HG02852 (cell line): ENCODE data around the gene TP53BP2.
"Not testable (repeated sequence)": the region's sequence is repeated elsewhere in the genome, so short reads cannot be mapped to it uniquely, and the experiment has no call there.

Experiments used
- ATAC-seq: cut with Tn5 transposase; IDR thresholded peaks from one replicate; pipeline ENCODE4 v1.9.1; 2021; ENCODE audit warnings: mild to moderate bottlenecking, moderate library complexity; ENCODE audit not compliant: unreplicated experiment

The TP53BP2 gene

DNA sequence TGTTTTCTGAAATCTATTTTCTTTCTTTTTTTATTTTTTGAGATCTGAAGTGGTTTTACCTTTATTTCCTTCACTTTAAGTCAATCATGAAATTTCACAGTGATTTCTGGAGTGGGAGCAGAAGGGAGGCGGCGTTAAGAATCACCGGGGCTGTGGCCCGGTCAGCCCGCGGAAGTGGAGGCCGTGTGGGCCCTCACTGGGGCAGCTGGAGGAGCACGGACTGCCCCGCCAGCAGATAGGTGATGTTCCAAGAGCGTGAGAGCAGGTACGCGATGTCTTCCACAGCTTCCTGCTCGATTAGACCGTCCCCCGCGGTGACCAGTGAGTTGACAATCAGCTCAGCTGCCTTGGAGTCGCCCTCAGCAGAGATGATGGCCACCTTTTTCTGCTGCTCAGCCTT lies 10.6 kb upstream of the TP53BP2 start:
- no peak for ATAC-seq

DNA sequence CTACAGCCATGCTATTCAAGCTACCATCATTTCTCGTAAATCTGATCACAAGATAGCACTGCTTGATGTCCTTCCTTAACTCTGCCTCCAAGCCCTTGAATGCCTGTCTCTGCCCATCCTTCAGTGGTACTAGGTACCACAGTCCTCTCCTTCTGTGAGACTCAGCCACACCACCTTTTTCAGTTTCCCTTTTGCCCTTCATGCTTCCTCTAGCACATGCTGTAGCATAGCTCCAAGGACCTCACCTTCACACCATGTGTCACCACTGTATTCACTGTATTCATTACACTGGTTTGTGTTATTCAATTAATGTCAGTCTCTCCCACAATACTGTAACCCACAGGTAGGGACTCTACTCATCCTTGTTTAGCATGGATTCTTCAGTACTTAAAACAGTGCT lies 8.0 kb upstream of the TP53BP2 start:
- no peak for ATAC-seq

DNA sequence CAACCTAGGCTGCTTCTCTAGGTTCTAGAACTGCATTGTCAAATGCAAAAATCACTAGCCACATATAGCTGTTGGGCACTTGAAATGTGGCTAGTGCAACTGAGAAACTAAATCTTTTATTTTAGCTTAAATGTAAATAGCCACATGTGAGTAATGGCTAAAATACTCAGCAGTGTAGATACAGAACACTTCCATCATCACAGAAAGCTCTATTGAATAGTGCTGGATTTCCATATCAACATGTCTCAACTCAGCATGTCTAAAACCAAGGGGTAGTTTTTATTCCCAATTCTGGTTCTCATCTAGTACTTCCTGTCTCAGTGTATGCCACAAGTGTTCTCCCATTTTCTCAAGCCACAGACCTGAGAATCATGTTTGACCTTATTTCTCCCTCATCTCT lies 7.5 kb upstream of the TP53BP2 start:
- ATAC-seq = no peak

DNA sequence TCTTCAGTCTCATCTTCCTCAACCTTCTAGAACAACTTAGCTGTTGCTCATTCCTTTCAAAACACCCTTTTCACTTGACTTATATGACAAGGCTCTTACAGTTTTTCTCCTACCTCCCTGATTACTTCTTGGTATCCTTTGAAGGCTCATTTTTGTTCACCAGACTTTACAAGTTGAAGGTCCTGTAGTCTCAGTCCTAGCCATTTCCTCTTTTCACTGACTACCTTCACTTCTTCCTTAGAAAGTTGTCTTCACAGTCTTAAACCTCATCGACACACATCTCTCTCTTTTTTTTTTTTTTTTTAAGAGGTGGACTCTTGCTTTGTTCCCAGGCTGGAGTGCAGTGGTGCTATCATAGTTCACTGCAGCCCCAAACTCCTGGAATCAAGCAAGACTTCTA lies 6.6 kb upstream of the TP53BP2 start:
- ATAC-seq = no peak

DNA sequence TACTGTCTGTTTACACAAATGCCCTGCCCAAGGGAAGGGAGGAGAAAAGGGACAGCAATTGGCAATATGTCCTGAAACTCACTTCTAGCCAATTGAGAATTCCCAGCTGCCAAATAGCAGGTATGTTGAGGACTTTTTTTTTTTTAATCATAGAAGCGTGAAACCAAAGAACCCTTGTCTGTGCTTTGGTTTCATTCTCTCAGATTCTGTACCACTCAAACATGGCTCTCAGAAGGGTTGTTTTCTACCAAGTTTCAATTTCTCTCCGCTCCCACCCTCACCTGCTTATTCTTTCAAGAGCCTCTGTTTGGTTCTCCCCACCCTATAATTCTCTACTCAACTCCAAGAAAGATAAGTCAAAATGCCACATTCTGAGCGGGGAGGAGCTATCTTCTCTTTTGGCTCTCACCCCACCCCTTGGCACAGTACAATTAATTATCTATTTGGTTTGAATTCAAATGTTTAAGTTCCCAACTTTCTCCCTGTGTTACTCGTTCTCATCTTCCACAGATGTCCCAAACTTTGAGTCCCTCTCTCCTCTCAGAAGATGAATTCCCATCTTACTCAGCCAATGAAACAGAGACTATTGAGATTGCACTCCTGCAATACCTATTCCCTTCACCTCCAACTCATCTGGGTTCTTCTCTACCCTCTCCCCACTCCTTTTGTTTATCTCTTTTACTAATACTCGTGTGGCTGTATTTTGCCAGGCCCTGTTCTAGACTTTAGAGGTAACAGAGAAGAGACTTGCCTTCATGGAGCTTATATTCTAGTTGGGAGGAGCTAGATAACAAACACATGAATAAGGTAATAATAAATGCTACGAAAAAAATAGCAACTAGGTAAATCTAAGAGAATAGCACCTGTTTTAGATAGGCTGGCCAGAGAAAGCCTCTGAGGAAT lies 3.9 kb upstream of the TP53BP2 start:
- peak; percentile 25 for ATAC-seq

DNA sequence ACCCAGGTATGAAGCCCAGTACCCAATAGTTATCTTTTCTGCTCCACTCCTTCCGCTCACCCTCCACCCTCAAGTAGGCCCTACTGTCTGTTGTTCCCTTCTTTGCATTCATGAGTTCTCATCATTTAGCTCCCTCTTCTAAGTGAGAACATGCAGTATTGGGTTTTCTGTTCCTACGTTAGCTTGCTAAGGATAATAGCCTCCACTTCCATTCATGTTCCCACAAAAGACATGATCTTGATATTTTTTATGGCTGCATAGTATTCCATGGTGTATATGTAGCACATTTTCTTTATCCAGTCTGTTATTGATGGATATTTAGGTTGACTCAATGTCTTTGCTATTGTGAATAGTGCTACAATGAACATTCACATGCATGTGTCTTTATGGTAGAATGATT lies 2.8 kb upstream of the TP53BP2 start:
- ATAC-seq = no peak

DNA sequence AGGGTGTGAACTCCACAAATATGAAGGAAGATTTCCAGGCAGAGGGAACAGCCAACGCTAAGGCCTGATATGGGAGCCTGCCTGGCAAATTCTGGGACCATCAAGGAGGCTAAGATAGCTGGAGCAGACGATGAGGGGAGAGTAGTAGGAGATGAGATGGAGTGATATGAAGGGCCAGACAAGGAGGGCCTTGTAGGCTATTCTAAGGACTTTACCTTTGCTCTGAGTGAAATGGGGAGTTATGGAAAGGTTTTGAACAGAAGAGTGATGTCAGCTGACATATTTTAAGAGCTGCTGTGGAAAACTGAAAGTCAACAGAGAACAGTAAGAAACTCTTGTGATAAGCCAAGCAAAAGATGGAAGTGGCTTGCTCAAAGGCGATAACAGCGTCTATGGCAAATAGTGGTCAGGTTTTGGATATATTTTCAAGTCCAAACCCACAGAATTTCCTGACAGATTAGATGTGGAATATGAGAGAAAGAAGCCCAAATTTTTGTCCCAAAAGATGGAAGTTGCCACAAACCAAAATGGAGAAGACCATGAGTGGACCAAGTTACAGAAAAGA lies 2.1 kb upstream of the TP53BP2 start:
- ATAC-seq = no peak

DNA sequence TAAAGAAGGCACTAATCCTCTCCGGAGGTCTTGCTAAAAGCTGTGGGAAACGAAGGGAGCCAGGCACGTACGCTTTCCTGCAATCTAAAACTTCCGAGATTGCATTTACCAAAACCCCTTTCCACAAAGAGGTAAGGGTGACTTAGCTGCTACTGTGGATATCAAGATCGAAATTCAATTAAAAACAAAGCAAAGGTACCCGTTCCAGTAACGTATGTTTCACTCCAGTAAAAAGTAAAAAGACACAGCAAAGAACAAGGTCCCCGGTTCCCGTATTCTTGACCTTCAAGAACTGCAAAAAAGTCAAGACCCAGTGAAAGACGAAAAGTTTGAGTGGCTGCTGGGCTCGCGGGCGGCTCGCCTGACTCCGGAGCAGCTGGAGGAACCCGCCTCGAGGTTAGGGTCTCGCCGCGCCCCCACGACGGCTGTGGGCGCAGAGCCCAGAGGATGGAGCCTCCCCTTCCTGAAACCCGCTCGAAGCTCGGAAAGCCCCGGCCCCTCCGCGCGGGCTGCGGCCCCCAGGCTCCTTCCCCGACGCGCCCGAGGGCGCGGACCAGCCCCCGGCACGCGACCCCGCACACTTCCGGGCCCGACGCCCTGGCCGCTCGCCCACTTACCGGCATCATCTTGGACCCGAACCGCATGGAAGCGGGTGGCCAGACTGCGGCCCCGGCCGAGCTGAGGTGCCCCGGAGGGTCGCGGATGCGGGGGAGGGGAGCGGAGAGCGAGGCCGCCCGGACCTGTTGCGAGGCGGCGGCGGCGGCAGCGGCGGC lies 524 bp downstream of the TP53BP2 start:
- peak; percentile 23 for ATAC-seq

DNA sequence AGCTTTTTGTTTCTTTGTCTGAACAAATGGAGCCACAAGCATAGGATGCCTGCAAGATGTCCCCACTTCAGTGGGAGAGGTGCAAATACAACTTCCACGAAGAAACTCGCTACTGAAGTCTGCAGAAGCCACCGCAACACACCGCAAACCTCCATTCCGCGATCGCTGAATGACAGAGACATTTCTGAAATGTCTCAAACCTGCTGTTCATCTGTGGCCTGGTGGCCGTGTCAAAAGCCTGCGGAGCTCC lies 1.0 kb downstream of the TP53BP2 start:
- no peak for ATAC-seq

DNA sequence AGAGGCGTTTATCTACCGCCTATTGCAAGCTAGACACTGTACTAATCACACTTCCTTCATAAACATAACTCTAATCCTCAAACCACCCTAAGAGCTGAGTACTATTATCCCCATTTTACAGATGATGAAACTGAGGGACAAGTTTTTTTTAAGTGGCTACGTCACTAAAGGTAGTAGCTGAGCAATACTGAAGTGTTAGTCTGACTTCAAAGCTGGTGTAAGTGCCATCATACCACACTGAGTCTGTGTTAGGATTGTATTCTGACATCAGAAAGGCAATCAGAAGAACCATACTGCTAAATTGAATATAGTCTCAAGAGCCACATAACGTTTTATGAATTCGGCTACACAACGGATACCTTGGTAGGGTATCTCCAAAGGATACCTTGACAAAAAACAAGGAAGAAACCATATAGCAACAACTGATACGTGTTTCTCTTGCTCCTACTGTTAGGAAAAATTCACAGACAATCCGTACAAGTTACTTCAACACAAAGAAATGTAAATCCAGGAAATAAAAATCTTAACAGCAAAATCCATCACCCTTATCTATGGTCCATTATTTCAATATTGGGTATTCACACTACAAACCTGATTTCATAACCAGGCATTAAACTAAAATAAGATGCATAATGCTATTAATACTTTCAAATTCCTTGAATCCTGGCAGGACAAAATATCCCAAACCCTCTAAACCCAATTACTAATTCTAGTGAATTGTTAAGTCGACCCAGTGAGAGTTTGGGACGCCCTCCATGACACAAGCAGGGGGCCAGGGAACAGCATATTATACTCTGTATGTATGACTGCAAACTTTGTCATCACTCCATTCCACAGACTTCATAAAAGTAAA lies 1.6 kb downstream of the TP53BP2 start:
- ATAC-seq = no peak

DNA sequence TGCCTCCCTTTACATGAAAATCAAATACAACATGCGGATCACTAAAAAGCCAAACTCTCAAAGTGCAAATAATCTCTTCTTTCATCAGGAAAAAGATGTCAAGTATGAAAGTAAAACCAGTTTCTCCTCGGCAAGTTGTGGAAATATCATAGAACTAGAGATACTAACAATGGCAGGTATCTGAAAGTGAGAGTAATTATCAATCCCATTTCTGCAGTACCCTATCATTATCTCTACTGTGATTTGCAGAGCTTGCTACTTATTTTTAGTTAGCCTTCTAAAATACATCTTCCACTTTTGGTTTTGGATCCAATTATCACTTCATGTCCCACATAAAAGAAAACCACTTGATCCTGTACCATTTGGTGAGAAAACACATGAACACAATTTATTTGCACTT lies 3.0 kb downstream of the TP53BP2 start:
- ATAC-seq = no peak

DNA sequence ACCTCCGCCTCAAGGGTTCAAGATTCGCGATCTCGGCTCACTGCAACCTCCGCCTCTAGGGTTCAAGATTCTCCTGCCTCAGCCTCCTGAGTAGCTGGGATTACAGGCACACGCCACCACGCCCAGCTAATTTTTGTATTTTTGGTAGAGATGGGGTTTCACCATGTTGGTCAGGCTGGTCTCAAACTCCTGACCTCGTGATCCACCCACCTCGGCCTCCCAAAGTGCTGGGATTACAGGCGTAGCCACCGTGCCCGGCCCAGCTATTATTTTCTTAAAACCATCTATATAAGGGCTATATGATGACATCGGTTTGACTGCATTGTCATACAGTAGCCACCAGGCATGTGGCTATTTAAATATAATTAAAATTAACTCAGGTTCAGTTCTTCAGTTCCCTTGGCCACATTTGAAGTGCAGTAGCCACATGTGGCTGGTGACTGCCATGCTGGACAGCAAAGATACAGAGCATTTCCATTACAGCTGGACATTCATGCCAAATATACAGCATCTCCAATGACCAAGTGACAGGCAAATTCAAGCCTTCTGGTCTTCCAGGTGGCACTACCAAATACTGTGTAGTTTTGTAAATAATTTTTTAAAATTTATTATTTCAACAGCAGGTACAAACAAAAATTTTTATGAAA lies 3.6 kb downstream of the TP53BP2 start:
- not testable (repeated sequence) for ATAC-seq

DNA sequence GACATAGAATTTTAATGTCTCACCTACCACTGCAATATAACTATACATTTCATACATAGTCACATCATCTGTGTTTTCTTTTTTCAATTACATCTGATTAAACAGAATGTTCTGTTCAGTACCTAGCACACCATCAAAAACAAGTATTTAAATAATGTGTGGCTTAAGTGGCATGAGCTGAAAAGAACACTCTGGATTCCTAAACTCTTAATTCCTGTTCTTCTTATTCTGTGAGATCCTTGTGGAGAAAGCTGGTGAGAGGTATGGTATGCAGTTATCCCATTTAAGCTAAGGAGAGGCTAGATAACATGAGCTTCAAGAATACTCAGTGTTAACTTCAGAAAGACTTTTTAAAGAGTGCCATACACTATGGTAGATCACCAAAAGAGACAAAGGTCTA lies 5.5 kb downstream of the TP53BP2 start:
- ATAC-seq = no peak

DNA sequence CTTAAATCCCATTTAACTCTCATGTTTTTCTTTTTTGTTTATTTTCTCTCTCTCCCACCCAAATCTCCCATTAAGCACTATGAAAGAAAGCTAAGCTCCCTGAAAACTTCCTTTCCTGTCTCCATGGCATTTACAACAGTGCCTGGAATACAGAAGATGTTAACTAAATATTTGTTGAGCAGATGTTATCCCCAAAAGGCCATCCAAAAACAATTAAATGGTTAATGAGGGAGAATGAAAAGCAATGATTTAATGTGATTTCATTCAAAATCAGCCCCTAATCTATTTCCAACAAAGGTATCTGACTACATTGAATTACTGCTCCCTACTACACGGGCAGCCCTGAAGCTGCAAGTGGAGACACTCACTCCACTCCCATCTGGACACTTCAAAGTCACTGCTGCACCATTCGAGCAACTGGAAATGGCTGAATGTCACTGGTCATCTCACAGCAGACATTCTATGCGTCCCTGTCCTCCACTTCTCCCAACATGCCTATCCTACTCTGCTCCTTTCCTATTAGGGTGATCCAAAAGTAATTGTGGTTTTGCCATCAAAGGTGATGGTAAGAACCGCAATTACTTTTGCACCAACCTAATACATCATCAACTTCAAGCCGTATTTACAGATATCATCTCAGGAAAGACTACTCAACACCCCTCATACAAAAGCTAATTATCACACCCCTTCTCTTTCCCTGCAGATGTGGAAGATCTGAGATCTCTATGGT lies 7.5 kb downstream of the TP53BP2 start:
- ATAC-seq = no peak

DNA sequence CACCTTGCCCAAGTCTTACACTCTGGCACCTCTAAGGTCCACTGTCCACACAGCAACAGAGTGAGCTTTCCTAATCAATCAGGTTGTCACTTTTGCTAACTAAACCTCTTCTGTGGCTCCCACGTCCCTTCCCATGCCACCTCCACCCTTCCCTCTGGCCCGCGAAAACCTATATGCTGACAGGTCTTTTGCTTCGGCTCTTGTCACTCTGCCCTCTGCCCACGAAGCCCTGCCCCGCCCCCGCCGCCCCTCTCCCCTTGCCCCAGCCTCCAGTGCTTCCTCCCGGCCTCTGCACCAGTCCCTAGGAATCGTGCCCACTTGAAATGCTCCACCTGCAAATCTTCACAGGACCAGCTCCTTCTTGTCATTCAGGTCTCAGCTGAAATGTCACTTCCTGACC lies 8.1 kb downstream of the TP53BP2 start:
- ATAC-seq = no peak

DNA sequence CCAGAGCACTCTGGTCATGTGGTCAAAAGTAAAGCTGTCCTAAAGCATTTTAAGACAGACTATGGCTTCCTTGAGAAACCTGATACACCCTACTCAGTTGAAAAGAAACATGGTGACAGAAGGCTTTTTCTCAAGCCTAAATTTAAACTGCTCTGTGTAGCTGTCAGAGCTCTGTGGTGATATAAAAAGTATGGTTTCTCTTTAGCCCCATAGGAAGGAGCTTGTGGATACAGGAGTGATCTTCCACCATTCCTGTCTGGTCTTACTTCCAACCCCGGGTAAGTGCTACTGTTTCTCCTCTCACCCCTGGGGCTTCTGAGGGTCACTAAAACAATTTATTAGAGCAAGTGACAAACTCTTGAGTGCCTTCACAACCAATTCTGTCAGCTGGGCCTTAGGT lies 8.5 kb downstream of the TP53BP2 start:
- ATAC-seq = no peak

DNA sequence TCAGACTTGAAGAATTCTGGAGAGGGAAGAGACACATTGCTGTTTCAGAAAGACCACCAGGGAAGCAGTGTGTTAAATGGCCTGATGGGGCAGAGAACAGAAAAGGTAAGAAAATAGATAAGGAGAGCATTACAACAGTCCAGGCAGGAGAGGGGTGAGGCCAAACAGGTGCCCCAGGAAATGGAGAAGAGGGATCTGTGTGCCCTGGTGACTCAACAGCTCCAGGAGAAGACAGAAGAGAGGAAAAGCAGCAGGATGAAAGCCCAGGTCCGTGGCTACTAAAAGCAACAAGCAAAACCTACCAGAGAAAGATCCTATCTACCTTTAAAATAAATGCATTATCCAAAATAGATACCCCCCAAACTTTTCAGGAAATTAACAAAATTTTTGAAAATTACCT lies 9.2 kb downstream of the TP53BP2 start:
- no peak for ATAC-seq

DNA sequence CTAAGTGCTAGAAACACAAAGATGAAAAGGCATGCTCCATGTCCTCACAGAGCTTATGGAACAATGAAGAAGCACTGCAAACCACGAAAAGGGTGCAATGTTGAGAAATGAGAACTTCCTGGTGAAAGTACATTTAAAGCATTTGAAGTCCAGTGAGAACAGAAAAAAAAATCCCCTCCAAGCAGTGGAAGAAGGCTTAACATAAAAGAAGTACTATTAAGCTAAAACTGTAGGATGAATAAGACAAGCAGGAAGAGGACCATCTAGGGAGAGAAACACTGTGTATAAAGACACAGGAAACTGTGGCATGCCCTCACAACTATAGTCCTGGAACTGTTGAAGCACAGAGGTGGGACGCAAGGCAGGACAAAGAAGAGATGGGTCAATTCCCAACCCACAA lies 10.0 kb downstream of the TP53BP2 start:
- ATAC-seq = no peak

DNA sequence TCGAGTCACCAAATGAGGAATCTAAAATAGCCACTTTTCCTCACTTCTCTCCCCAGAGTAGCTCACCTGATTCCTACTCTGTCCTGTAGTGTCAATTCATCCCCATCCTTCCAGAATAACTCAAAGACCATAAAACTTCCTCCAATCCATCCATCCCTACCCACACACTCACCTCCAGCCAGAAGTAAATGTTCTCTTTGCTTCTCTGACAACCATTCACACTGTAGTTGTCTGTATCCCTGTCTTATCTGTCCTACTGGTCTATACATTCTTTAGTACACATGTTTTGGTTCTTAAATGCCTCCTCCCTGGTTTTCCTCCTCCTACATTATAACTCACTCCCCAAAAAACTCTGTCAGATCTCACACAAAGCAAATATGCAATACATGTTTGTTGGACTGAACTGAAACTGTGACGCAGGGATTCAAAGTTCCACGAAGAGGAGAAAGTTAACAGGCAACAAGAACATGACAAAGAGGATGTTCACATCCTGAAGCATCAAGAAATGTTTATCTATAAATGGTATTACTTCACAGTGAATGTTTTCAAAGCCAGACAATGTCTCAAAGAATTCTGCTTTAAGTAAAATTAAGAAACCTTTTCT lies 11.0 kb downstream of the TP53BP2 start:
- no peak for ATAC-seq

DNA sequence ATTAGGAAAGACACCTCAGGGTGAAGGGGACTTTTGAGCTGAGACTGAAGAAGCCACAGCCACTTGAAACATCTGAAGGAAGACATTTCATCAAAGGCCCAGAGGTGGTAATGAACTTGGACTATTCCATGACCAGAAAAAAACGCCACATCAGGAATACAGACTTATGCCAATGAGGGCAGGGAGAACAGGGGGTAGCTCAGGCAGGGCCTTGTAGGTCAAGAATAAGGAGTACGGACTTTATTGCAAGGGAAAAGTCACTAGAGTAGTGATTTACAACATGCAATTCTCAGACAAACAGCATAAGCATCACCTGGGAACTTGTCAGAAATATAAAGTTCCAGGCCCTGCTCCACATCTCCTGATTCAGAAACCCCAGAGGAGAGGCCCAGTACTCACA lies 11.8 kb downstream of the TP53BP2 start:
- no peak for ATAC-seq
